DND-41 (cell line): ENCODE data around the gene DUSP5.

Experiments
- ATAC-seq: fragments of 200-7000 bp; cut with Tn5 transposase; 3 replicates; pipeline ENCODE4 v1.9.1; 2021; ENCODE audit warnings: low read depth; ENCODE audit not compliant: insufficient read depth
- DNase-seq: peaks from one replicate; pipeline ENCODE4 v3.0.0-alpha.2; 2020
- H2AFZ ChIP-seq: 2 replicates; pipeline ENCODE4 v1.6.0; 2012; ENCODE audit warnings: low read depth, low read length
- H3K27ac ChIP-seq: 2 replicates; pipeline ENCODE4 v1.5.1; 2012; ENCODE audit warnings: low read length, inconsistent platforms
- H3K27me3 ChIP-seq: fragments of 200-600 bp; sonication (generic); 2 replicates; pipeline ENCODE4 v1.6.0; 2012; ENCODE audit warnings: low read length, mild to moderate bottlenecking, inconsistent platforms; ENCODE audit not compliant: insufficient read depth, poor library complexity
- H3K36me3 ChIP-seq: 2 replicates; pipeline ENCODE4 v1.5.1; 2012; ENCODE audit warnings: low read length, inconsistent platforms; ENCODE audit not compliant: insufficient read depth
- H3K4me1 ChIP-seq: 2 replicates; pipeline ENCODE4 v1.5.1; 2012; ENCODE audit warnings: mild to moderate bottlenecking, low read length; ENCODE audit not compliant: insufficient read depth
- H3K4me2 ChIP-seq: 2 replicates; pipeline ENCODE4 v1.6.0; 2012; ENCODE audit warnings: mild to moderate bottlenecking, moderate library complexity, low read length, inconsistent platforms; ENCODE audit not compliant: insufficient read depth
- H3K4me3 ChIP-seq, 2 experiments: fragments of 200-600 bp in 1 of 2; shearing (Covaris generic) in 1 of 2; 2 replicates each; pipeline ENCODE4 v1.5.1; 2012 to 2016; ENCODE audit warnings: inconsistent platforms in 2 of 2, low read length in 2 of 2, mild to moderate bottlenecking in 2 of 2, low read depth in 1 of 2, moderate library complexity in 1 of 2
- H3K79me2 ChIP-seq: 2 replicates; pipeline ENCODE4 v1.6.0; 2012; ENCODE audit warnings: low read length, inconsistent platforms; ENCODE audit not compliant: insufficient read depth
- H3K9ac ChIP-seq: 2 replicates; pipeline ENCODE4 v1.6.0; 2012; ENCODE audit warnings: low read depth, mild to moderate bottlenecking, inconsistent platforms, low read length, moderate library complexity
- H3K9me3 ChIP-seq: 2 replicates; pipeline ENCODE4 v1.5.1; 2012; ENCODE audit warnings: low read length, moderate library complexity, mild to moderate bottlenecking, inconsistent platforms; ENCODE audit not compliant: insufficient read depth, severe bottlenecking
- H4K20me1 ChIP-seq: 2 replicates; pipeline ENCODE4 v1.6.0; 2012; ENCODE audit warnings: low read length; ENCODE audit not compliant: insufficient read depth
- CTCF ChIP-seq: IDR thresholded peaks from 2 replicates; pipeline ENCODE4 v1.5.1; 2012; ENCODE audit warnings: borderline replicate concordance, low read length, moderate library complexity, mild to moderate bottlenecking; ENCODE audit not compliant: poor library complexity, severe bottlenecking; ENCODE audit errors: extremely low read depth
- EZH2 ChIP-seq: IDR thresholded peaks from 3 replicates; pipeline ENCODE4 v1.6.1; 2012; ENCODE audit warnings: borderline replicate concordance, low read depth, mild to moderate bottlenecking, moderate library complexity, low read length, inconsistent platforms; ENCODE audit not compliant: severe bottlenecking

Gene DUSP5

GRCh38 chr10:110508806-110509544, 11.3 kb downstream of the DUSP5 start:
- Histone ChIP-seq H3K4me1 (no peaks in the 10 kb centered on the region), H3K79me2 (no peaks in the 10 kb centered on the region), H3K9ac (no peak overlapping the region), H3K4me3 (no peak overlapping the region), H3K27ac (no peak overlapping the region), H3K36me3 (peaks cover 30% of the 10 kb centered on the region), H3K4me2 (no peak overlapping the region), H4K20me1 (no peaks in the 10 kb centered on the region), H2AFZ (no peak overlapping the region), H3K9me3 (no peaks in the 10 kb centered on the region), H3K27me3 (no peaks in the 10 kb centered on the region)
- no peak for ATAC-seq
- DNase-seq, result no peak
- no peak for TF ChIP-seq CTCF
- no peak for TF ChIP-seq EZH2

GRCh38 chr10:110509560-110509959, 11.9 kb downstream of the DUSP5 start:
- no peaks in the 10 kb centered on the region for H3K4me1 ChIP-seq
- H2AFZ ChIP-seq, result no peak overlapping the region
- no peak overlapping the region for H3K27ac ChIP-seq
- H3K36me3 ChIP-seq, result peaks cover 29% of the 10 kb centered on the region
- no peaks in the 10 kb centered on the region for H3K27me3 ChIP-seq
- H4K20me1 ChIP-seq, result no peaks in the 10 kb centered on the region
- no peak overlapping the region for H3K9ac ChIP-seq
- no peaks in the 10 kb centered on the region for H3K9me3 ChIP-seq
- DNase-seq (no peak), ATAC-seq (no peak)
- TF ChIP-seq EZH2 (no peak), CTCF (no peak)
- H3K4me3 ChIP-seq, result no peak overlapping the region
- no peaks in the 10 kb centered on the region for H3K79me2 ChIP-seq
- no peak overlapping the region for H3K4me2 ChIP-seq

GRCh38 chr10:110510086-110510485, 12.4 kb downstream of the DUSP5 start:
- H3K9ac ChIP-seq, result no peak overlapping the region
- no peaks in the 10 kb centered on the region for H3K4me1 ChIP-seq
- no peak overlapping the region for H3K4me3 ChIP-seq
- H3K79me2 ChIP-seq, result no peaks in the 10 kb centered on the region
- no peak overlapping the region for H3K4me2 ChIP-seq
- H3K36me3 ChIP-seq, result peaks cover 24% of the 10 kb centered on the region
- H3K27ac ChIP-seq, result no peak overlapping the region
- no peak for TF ChIP-seq EZH2
- ATAC-seq (no peak), DNase-seq (no peak)
- H4K20me1 ChIP-seq, result no peaks in the 10 kb centered on the region
- H3K9me3 ChIP-seq, result no peaks in the 10 kb centered on the region
- no peak overlapping the region for H2AFZ ChIP-seq
- no peaks in the 10 kb centered on the region for H3K27me3 ChIP-seq

- DNase-seq (no peak), ATAC-seq (no peak)
- Histone ChIP-seq H3K27me3 (no peaks in the 10 kb centered on the region), H3K4me2 (no peak overlapping the region), H3K4me1 (no peaks in the 10 kb centered on the region), H4K20me1 (no peaks in the 10 kb centered on the region), H3K79me2 (no peaks in the 10 kb centered on the region), H3K9me3 (no peaks in the 10 kb centered on the region), H3K9ac (no peak overlapping the region), H2AFZ (no peak overlapping the region), H3K4me3 (no peak overlapping the region), H3K27ac (no peak overlapping the region), H3K36me3 (peaks cover 23% of the 10 kb centered on the region)
- TF ChIP-seq CTCF, result no peak
- no peak for TF ChIP-seq EZH2
Measured at GRCh38 chr10:110510730-110511129, 13.0 kb downstream of the DUSP5 start.
